GDM1 (cell line): ENCODE results near the gene FARS2.
"Not testable (repeated sequence)": the region's sequence is repeated elsewhere in the genome, so short reads cannot be mapped to it uniquely, and the experiment has no call there.

Experiments
- DNase-seq: peaks from one replicate; lab custom pipeline; 2025; lab: John Stamatoyannopoulos, UW

FARS2 gene

DNA sequence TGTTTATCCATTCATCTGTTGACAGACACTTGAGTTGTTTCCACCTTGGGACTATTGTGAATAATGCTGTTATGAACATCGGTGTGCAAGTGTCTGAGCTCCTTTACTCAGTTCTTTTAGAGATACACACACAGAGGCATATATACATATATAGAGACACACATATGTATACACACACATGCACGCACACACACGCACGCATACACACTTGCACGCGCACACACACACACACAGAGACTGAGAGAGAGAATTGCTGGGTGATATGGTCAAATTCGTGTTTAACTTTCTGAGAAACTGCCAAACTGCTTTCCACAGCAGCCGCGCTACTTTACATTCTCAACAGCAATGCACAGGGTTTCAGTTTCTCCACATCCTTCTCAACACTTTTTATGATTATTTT, 273.3 kb downstream of the FARS2 start:
- no peak for DNase-seq

DNA sequence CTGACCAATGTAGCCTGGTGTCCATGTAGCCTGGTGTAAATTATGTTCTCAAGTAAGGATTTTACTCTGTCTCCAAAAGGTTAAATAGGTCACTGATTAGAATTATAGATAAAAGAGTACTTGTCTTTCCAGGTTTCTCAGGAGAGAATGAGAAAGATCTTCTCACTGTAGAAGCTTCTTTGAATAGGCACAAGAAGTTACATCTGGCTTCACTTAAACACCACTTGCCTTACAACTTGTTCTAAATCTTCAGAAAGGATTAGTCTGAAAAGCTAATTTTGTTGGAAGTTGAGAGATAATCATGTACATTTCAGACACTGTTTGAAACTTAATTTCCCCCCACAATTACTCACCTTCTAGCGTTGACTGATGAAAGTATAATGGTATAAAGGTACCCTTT, 275.3 kb downstream of the FARS2 start:
- DNase-seq = no peak

DNA sequence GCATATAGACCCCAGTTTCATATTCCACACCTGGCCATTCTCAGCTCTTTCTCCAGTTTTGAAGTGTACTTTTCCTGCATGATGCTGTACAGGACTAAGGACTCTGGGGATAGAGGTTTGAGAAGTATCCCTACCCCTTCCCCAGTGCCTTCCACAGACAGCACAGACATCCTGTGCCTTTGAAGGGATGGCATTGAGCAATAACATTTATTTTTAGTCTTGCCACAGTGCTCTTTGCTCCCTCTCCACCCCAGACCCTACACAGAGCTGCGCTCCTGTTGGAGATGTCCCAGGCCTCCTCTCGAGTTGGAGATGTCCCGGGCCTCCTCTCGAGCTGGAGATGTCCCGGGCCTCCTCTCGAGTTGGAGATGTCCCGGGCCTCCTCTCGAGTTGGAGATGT, 275.8 kb downstream of the FARS2 start:
- no peak for DNase-seq

DNA sequence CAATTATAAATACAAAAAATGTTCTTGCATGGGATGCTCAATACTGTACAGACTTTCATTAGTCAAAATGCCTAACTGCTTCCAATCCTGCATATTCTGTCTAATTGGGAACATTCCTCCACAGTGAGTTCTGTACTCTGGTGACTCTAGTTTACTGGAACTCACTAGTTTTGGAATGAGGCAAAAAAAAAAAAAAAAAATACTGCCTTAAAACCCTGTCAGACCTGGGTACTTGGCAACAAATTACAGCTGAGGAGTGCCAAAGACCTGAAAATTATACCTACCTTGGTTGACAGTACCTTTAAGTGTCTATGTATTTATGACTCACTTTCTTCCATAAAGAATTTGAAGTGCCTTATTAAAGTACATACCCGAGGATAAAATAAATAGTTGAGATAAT, 276.7 kb downstream of the FARS2 start:
- no peak for DNase-seq

DNA sequence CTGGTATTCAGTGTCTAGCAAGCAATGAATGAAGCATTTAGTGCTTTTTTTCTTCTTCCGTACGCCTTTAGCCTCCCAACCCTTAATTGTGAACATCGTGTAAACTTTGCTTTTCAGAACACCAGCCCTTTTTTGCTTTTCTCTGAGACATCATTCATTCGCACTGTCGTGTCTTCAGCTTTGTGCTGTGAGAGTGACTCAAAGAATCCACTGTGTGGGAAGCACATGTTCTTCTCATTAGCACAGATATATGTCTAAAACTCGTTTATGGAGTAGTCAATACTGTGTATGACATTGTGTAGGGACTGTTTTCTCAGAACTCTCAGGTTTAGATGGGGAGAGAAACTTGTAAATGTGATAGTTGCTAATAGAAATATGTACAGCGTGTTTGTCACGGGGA, 279.1 kb downstream of the FARS2 start:
- DNase-seq = no peak

DNA sequence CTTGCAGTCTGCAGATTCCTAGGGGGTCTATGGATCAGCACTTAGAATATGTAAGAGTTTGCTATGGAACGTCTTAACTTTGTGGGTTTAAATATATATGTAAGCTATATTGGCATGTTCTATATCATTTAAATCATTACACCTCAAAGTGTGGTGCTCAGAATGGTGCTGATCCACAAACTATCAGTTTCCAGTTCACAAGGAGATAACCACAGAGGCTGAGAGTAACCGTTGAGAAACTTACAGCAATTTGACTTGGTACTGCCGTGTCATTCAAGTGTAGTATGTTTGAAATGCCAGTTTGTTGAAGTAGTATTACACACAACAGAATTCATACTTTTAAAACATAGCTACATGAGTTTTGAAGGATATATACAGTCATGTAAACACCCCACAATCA, 279.7 kb downstream of the FARS2 start:
- no peak for DNase-seq

DNA sequence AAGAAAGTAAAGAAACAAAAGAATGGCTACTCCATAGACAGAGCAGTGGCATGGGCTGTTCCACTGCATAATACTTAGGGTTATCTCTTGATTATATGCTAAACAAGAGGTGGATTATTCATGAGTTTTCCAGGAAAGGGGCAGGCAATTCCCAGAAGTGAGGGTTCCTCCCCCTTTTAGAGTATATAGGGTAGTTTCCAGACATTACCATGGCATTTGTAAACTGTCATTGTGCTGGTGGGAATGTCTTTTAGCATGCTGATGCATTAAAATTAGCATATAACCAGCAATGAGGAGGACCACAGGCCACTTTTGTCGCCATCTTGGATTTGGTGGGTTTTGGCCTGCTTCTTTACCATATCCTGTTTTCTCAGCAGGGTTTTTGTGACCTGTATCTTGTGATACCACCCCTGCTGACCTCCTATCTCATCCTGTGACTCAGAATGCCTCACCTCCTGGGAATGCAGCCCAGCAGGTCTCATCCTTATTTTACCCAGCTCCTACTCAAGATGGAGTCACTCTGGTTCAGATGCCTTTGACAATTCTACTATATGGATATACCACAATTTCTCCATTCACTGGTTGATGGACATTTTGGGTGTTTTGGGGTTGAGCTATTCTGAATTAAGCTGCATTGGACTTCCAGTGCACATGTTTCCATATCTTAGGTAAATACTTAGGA, 280.6 kb downstream of the FARS2 start:
- DNase-seq = no peak

DNA sequence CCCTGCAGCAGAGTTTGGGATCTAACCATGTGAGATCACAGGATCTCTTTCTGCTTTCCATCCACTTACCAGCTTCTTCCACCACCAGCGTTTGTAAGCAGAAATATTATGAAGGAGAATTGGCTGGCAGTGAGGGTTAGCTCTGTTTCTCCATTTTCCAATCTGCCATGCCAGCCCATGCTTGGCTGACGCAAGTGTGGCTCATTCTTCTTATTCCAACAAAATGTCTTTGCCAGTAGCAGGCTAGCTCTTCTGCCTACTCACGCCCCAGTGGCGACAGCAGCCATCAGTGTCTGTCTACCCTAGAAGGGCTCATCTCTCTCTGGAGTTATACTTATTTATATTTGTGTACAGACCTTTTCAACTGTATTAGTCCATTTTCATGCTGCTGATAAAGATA, 286.2 kb downstream of the FARS2 start:
- no peak for DNase-seq

DNA sequence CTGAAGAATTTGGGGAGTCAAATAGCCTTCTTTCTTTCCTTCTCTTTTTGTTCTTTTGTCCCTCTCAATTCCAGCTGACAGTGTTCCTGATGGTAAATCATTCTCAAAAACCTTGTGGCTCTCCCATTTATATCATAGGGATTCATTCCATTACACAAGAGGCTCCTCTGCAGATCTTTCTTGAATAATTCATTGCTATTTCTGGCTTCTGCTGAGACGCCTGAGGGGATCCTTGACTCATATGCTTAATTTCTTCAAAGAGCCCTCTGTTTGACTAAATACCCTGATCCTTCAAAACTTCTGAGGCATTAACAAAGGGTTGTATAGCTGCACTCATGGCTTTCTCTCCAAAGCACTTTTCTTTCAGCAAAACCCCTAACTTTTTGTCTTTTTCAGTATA, 289.3 kb downstream of the FARS2 start:
- no peak for DNase-seq

DNA sequence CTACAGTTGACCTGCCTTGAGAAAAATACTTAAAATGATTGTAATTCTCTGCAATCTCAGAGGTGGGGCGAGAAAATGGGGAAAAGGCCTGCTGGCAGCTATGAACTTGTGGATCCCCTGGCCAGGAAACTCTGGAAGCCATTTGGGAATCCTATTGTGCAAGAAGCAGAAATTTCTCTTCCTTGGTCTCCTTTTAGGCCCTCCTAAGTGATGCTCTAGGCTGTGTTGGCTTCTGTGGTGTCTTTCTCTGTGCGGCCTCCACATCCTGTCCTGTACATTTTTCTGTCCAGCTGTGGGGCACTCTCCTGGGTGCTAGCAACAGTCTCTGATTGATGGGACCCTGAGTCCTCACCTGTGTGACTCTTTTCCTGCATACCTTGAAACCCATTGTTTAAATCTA, 290.9 kb downstream of the FARS2 start:
- no peak for DNase-seq

DNA sequence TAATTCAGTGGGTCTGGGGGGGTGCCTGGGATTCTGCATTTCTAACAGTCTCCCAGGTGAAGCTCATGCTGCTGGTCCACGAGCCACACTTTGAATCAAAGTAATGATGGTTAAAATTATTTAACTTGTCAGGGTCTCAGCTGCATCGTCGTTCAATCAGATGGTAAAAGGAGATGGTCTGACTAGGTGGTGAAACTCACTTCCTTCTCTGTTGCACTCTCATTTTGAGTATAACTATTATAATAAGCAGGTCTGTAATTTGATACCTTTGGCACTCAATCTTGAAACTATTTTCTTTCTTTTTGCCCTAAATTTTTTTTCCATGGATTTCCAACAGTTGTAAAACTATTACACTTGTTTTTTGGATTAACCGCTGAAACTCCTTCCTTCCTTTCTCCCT, 292.5 kb downstream of the FARS2 start:
- DNase-seq = no peak

DNA sequence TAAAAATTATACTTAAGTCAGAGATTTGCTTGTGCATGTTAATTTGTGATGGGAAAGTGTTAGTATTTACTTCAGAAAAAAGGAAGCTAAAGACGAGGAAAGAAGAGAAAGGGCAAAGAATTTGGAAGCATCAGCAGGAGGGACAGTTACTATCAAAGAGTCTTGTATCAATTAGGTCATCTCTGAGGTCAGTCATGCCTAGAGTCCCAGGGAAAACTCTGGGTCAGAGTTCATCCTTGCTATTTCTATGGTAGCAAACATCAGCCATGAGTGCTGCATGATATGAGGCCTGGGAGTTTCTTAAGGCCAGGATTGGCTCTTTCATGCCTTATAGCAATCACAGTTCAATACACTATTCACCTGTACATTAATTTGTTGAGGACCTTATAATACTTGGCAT, 292.9 kb downstream of the FARS2 start:
- no peak for DNase-seq

DNA sequence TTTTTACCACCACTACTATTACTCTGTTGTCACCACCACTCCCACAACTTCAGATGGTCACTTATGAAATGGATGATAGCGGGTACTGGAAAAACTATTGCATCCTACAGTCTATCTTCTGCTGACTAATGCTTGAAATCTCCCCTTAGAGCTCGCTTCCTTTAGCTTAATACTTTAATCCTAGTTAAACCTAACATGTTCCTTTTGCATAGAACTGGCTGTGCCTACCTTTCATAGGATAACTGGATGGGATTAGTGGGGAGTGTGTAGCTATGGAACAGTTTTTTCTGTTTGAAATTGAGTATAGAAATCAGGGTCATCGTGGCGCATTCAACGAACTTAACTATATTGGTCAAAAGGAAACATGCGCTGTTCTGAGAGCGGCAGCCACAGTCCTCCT, 294.7 kb downstream of the FARS2 start:
- DNase-seq = no peak

DNA sequence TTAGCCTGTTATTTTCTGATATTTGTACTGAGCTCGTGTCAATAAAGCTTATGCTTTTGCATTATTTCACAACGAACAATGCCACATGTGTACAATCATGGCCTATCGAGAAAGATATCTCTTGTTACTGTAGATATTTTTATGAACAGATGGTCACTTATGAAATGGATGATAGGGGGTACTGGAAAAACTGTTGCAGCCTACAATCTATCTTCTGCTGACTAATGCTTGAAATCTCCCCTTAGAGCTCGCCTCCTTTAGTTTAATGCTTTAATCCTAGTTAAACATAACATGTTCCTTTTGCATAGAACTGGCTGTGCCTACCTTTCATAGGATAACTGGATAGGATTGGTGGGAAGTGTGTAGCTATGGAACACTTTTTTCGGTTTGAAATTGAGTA, 296.2 kb downstream of the FARS2 start:
- DNase-seq = no peak

DNA sequence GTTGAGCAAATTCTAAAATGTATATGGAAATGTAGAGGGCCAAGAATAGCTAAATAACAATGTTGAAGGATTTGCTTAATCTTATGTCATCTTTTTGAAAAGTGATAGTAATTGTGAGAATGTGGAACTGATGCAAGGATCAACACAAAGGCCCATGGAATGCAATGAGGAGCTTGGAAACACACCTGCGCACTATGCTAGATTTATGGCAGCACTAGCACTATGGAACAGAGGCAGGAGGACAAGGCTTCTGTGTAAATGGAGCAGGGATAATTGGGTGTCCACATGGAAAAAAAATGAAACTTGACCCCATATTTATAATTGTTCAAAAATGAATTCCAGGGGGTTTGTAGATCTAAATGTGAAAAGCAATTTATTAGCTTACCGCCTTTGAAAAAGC, 298.3 kb downstream of the FARS2 start:
- DNase-seq = no peak

DNA sequence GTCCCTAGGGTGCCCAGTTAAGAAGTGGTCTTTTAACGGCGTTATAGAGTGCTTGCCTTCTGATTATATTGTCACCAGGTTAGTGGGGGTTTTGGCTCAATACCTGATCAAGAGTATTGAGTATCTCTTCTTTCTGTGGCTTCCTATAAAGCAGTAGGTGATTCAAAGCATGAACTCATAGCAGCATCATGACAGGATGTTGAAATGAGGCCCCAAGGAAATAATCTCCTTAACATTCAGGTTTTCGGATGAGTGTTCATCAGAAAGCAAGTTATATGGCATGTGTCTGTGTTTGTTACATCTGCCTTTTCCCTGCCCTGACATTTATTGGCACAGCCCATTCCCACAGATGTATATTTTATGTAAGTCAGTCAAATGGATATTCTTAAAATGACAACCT, 301.0 kb downstream of the FARS2 start:
- DNase-seq = no peak

DNA sequence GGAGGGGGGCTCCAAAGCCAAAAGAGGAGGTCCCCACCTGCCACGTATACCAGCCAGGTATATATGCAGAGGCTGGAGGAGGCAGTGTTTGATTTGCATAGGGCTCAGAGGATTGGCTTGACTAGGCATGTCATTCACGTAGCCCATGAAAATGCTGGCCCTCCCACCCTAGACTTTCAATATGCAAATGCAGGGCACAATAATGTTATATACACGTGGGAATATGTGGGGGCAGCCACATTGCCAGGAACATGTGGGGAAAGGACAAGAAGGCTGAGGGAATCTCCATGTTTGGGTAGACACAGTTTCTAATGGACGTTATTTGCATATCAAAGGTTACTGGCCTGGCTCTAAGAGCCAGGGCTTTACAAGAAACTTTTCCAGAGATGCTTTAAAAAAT, 301.8 kb downstream of the FARS2 start:
- DNase-seq = no peak

DNA sequence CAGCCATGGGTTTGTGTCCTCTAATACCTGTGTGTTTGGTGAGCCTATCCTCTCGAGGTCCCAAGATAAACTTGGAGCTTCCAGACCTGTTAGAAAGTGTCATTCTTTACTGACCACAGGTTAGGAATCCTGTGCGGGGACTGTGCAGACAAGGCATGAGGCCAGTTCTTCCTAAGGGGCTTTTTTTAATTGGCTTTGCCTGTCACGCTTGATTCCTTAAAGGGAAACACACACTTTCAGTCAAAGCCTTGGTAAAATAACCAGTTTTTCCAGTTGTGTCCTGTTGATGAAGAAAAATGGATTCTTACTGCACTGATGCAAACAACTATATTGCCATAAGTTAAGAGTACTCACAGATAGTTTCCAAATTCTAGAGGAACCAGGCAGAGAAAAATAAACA, 303.4 kb downstream of the FARS2 start:
- DNase-seq = not testable (repeated sequence)

DNA sequence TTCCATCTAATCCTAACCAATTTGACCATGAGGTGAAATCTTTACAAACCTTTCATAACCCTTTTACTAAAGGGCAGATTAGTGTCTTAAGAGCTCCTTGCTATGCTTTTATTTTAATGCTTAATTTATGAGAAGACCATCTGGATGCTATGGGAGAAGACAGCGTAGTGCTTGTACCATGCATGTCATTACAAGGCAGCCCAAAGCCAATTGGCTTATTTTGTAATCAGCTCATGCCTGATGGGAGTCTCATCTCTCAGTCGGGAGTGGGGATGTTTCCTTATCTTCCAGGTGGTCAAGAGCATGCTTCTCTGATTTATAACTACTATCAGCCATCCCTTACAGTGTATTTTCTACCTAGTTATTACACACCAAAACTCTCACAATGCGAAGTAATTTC, 304.7 kb downstream of the FARS2 start:
- no peak for DNase-seq

DNA sequence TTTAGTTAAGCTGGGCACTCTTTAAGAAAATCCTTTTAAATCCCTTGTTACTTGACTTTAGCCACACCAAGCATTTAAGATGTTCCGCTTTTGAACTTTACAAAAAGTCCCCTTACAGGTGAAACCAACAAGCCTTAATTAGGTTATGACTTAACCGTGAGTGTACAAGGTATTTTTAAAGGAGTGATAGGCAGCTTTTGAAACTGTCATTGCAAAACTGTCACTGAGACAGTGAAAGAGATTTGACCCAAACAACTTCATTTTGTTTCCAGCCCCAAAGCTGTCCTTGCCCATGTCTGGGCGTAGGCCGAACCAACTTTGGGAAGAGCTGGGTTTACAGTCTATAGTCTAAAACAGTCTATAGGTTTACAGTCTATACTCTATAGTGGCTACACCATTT, 305.4 kb downstream of the FARS2 start:
- no peak for DNase-seq

DNA sequence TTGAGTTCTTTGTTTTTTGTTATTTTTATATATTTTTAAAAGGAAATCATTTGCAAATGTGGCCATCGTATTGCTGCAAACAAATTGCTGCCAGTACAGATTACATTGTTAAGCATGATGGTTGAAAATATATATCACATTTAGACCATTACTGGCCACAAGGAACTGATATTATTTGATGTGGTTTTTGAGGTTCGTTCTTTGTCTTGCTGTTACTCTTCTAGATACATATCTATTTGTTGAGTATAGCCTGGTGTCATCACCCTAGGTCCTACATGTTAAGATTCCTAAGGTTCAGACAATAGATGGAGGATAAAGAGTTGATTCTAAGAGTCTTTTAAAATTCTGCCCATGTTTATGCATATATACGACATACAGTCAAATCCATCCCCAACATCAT, 306.0 kb downstream of the FARS2 start:
- no peak for DNase-seq

DNA sequence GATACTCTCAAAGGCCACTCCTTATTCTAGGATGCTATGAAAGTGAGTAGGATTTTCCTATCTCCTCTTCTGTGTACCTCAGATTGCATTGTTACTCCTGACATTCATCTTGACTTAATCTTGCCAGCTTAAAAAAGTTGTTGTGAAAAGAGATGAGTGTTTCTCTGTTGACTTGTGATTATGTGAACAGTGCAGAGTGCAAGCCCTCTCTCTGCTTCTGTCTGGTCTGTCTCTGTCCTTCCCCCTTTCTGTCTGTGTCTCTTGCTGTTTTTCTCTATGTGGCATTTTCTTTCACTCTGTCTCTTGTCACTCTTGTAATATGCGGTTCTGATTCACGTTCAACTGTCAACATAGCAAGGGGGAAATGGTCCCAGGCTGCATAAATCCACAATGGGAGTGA, 306.6 kb downstream of the FARS2 start:
- DNase-seq = no peak

DNA sequence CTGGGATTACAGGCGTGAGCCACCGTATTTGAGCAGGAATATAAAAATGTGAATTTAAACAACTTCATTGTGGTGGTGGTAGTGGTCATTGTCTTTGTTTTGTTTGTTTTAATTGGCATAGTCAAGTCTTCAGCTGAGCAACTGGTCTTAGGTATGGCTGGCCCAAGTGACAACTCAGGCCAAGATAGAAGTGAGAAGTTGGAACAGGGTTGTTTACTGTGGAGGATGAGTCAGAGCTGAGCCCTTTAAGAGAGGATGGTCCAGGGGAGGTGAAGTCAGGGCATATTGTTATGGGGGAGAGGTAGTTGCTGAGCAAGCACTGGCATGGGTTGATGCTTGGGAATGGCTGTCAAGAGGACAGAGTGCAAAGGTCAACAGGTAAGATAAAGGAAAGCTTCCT, 308.2 kb downstream of the FARS2 start:
- DNase-seq = no peak

DNA sequence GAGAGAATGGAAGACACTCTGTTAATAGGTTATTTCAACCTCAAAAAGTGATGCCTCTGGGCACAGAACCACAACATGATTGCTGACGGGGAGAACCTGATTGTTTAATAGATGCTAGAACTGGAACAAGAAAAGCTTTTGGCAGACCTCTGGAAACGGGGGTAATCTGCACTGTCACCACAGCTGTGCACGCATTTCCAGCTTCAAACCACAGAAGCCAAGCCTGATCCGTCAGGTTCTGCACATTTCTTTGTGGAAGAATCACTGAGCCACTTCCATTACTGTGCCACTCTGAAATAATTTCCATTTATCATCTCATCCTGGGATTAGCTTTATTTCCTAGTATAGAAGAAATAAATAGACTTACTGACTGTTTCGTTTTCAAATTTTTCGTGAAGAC, 309.3 kb downstream of the FARS2 start:
- DNase-seq = no peak
